Measurements from ENCODE around the gene VOPP1.

VOPP1 gene

DNA sequence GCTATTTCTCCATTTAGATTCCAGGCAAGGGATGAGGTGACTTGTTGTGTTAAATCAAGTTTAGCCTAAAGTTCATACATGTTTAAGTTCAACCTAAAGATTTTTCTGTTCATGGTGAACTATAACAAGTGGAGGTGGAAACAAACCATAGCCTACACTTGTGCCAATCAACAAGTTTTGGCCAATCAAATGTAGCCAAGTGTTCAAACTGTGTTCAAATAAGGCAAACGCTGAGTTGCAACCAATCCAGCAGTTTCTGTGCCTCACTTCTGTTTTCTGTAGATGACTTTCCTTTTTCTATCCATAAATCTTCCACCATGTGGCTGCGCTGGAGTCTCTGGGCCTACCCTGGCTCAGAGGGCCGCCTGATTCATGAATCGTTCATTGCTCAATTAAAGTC is 4.5 kb upstream of the VOPP1 start:
- no peak for DNase-seq

GRCh38 chr7:55575733-55576132 is 3.4 kb upstream of the VOPP1 start:
- DNase-seq: no peak

GRCh38 chr7:55575098-55575497 is 2.8 kb upstream of the VOPP1 start:
- no peak for DNase-seq

DNA sequence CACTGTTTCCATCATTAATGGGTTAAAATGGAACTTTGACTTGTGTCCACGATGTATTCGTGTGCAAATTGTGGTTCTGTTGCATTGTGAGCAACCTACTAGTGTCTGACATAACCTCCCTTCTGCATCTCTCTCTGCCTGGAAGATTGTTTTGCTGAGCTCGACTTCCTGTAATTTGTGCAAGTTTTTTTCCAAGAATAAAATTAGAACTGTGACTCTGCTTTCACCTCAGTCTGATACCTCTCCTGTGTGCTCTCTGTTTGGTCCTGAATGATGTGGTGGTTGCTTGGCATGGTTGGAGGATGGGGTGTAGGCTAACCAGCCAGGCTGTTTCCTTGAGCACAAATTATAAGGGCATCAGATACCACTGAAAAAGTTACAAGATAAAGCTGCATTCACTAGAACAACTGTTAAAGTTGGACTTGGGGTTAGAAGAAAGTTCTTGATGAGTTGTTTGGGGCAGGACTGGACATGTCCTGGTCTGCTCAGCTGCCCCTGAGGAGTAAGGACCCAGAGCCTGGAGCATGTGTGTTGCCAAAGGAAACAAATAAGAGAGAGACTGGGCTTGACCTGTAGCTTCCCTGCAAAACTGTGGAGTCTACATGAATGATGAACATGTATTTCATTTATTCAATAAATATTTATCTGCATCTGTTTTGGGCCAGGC is 1.9 kb upstream of the VOPP1 start:
- no peak for DNase-seq

GRCh38 chr7:55573234-55573900 is 1.1 kb upstream of the VOPP1 start:
- DNase-seq: no peak

- DNase-seq: peak; percentile 60
These were observed 558 bp downstream of the VOPP1 start for GRCh38 chr7:55571511-55572377.

- no peak for DNase-seq
These were observed 1.4 kb downstream of the VOPP1 start for GRCh38 chr7:55570939-55571338.

DNA sequence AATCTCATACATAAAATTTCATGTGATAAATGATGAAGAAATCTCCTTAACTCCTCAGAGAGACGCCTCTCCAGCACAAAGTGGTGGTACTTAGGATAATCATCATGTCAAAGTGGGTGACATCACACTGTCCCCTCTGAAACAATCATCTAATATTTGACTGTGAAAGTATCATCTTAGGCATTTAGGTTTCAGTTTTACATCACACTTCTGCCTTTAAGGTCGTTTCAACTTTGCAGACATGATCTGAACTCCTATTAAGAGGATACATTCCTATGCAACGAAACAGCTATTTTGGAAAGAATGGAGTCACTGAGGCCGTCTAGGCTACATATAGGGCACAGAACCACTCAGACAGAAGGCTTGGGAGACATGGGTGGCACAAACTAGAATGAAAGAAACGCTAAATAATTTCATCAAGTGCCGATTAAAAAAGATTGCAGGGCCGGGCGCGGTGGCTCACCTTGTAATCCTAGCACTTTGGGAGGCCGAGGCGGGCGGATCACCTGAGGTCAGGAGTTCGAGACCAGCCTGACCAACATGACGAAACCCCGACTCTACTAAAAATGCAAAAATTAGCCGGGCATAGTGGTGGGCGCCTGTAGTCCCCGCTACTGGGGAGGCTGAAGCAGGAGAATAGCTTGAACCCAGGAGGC is 2.0 kb downstream of the VOPP1 start:
- DNase-seq: no peak

GRCh38 chr7:55569797-55570196 is 2.5 kb downstream of the VOPP1 start:
- no peak for DNase-seq

GRCh38 chr7:55569269-55569663 is 3.0 kb downstream of the VOPP1 start:
- no peak for DNase-seq

DNA sequence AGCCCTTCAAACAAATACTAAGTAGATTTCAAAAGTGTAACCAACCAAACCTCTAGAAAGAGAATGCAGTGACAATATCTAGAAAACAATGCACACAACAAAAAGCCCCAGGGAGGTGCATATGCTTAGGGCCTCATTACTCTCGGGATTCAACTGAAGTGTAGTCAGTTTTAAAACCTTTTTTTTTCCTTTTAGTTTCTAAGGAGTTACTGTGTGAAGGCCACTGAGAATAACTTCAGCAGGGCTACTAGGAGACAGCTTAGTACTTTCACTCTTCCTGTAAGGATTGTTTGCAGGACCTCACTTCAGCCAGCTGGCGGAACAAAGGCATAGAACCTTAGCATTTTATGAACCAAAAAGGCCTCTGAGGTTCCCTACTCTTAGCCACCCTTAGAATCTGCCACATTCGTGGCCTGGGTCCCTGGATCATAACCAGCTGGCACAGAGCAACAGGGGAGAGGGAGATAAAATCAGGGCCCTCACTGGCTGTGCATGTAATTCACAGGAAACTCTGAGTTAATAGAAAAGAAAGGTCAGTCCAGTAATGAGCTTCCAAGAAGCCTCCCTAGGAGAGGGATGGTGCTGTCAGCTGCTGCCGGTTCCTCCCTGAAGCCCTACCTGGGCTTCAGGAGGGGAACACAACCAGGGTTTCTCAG is 3.6 kb downstream of the VOPP1 start:
- DNase-seq: no peak

- DNase-seq: no peak
These were observed 4.7 kb downstream of the VOPP1 start for GRCh38 chr7:55567571-55567970.

GRCh38 chr7:55565681-55566080 is 6.6 kb downstream of the VOPP1 start:
- no peak for DNase-seq

GRCh38 chr7:55563596-55564325 is 8.5 kb downstream of the VOPP1 start:
- DNase-seq: no peak

- DNase-seq: no peak
These were observed 10.6 kb downstream of the VOPP1 start for GRCh38 chr7:55561690-55562089.

GRCh38 chr7:55558962-55559920 is 13.1 kb downstream of the VOPP1 start:
- no peak for DNase-seq

DNA sequence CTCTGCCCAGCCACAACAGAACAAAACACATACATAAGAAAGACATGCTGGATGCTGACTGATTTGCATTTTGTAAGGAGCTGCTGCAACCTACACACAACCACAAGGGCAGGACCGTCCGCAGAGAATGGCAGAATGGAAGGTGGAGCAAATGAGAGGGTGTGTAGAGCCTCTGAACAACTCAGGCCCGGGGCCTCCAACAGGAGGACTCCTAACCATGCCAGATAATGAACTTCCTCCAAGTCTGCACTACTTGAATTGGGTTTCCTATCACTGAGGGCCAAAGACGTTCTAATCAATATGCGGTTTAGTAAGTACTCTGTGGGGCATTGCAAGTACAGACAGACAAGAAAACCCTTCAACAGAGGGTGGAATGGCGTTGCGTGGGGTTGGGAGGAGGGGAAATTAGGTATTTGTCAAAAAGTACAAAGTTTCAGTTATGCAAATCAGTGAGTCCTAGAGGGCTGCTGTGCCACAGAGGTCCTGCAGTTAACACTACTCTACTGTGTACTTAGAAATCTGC is 14.6 kb downstream of the VOPP1 start:
- no peak for DNase-seq

GRCh38 chr7:55556492-55556891 is 15.8 kb downstream of the VOPP1 start:
- no peak for DNase-seq

DNA sequence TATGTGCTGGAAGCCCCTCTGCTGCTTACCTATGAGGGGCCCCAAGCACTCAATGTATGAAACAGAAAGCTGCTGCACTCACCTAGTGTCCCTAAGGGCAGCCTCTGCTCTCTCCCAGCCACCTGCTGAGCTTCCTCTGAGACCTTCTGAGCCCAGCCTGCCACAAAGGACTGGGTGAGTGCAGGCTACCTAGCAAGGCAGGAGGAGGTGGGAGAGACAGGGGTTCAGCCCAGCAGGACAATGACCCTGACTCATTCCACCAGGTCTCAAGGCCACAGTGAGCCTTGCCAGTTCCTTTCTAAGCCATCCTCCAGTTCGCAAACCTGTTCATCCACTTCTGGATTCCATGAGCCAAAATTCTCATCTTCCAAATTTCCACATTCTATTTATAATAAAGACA is 16.3 kb downstream of the VOPP1 start:
- DNase-seq: no peak

- DNase-seq: no peak
These were observed 17.1 kb downstream of the VOPP1 start for GRCh38 chr7:55555160-55555559.

- no peak for DNase-seq
These were observed 18.3 kb downstream of the VOPP1 start for GRCh38 chr7:55554038-55554437.

Data from activated effector memory CD4-positive, alpha-beta T cell treated with Interleukin-2 at 50 U/mL for 16 hours (primary cell).